ENCODE results near the gene SLC25A42.

The SLC25A42 gene

GRCh38 chr19:19159534-19159933 is 95.7 kb downstream of the SLC25A42 start:
- TF ChIP-seq CTCF (IDR thresholded peaks at IDR 0.05; ENCODE audit: low read depth, low read length, missing control alignments) = no peak
- no peak for DNase-seq (ENCODE audit: extremely low read depth, low read depth)
- H3K4me3 ChIP-seq (replicated peaks; ENCODE audit: low read depth, low read length) = no peak overlapping the region

DNA sequence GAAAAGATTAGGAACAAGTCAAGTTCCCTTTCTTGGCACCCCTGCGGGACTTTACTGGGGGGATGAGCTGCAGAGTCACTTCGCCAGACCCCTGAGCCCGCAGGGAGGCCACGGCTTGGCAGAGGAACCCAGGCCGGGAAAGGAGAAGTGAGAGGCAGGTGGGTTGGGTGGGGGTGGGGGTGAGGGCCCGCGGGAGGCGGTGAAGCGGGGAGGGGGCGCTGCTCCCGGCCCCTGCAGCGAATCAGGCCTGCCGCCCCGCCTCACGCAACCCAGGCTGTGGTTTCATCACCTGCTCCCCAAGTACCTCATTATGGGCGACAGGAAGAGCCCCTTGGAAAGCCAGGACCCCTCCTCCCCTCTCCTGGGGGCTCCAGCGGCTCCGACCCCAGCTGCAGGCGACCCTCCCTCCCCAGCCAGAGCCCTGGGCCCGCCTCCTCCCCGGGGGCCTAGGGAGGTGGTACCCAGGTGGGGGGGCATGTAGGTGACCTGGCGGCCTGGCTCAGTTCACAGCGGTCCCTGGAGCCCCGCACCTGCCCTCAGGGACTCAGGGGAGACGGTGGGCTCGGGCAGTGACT is 96.8 kb downstream of the SLC25A42 start:
- TF ChIP-seq CTCF (IDR thresholded peaks at IDR 0.05; ENCODE audit: low read depth, low read length, missing control alignments) = no peak
- H3K4me3 ChIP-seq (replicated peaks; ENCODE audit: low read depth, low read length) = no peak overlapping the region
- no peak for DNase-seq (ENCODE audit: extremely low read depth, low read depth)

DNA sequence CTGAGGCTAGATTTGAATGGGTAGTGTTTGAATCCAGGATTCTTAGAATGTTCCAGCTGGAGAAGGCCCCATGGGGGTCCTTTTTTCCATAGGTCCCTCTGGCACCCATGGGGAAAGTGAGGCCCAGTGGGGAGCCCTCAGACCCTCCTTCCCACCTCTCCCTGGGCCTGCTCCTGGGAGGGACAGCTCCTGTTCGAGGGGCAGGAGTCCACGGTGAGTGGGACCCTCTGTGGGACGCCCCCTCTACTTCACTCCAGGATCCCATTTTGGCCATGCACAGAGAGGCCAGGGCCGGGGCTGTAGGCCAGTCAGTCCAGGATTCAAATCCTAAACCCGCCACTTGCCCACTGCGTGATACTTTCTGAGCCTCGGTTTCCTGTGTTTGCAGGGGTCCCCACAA is 98.7 kb downstream of the SLC25A42 start:
- no peak for TF ChIP-seq CTCF (IDR thresholded peaks at IDR 0.05; ENCODE audit: low read depth, low read length, missing control alignments)
- DNase-seq (ENCODE audit: extremely low read depth, low read depth) = no peak
- H3K4me3 ChIP-seq (replicated peaks; ENCODE audit: low read depth, low read length) = no peak overlapping the region
